ENCODE measurements around the gene SLC5A2. TPM values are rescaled to one million over a fixed set of nuclear protein-coding genes. Genes with fewer than 3 reads are reported as not detected.

Gene SLC5A2
- total RNA-seq, 1 donor from 2014 or later, result not detected

- DNase-seq (ENCODE audit: low read depth in 2 of 2), result peak; percentile 99
These were observed 23.0 kb upstream of the SLC5A2 start for GRCh38 chr16:31459687-31460581.

- DNase-seq (ENCODE audit: low read depth in 2 of 2), result peak; percentile 75 to 78
These were observed 22.3 kb upstream of the SLC5A2 start for GRCh38 chr16:31460582-31461002.

DNA sequence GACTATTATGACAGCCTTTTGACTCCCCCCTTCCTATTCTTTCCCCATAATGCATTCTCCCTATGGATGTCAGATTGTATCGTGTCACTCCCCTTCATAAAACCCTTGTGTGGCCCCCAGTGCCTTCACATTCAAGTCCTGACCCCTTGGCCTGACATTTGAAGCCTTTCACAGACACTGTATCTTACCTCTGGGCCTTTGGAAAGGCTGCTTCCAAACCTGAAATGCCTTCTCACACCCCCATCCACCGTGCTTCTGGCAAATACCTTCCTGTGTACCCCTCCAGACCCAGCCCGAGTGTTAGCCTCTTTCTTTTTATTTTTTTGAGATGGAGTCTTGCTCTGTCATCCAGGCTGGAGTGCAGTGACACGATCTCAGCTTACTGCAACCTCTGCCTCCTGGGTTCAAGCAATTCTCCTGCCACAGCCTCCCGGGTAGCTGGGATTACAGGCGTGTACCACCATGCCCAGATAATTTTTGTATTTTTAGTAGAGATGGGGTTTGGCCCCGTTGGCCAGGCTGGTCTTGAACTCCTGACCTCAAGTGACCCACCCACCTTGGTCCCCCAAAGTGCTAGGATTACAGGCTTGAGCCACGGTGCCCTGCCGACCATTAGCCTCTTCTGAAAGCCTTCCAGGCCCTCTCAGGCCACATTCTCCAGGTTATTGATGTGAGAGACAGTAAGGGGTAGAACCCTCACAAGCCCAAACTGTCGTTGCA is 21.6 kb upstream of the SLC5A2 start:
- DNase-seq (ENCODE audit: low read depth in 2 of 2), result no peak

DNA sequence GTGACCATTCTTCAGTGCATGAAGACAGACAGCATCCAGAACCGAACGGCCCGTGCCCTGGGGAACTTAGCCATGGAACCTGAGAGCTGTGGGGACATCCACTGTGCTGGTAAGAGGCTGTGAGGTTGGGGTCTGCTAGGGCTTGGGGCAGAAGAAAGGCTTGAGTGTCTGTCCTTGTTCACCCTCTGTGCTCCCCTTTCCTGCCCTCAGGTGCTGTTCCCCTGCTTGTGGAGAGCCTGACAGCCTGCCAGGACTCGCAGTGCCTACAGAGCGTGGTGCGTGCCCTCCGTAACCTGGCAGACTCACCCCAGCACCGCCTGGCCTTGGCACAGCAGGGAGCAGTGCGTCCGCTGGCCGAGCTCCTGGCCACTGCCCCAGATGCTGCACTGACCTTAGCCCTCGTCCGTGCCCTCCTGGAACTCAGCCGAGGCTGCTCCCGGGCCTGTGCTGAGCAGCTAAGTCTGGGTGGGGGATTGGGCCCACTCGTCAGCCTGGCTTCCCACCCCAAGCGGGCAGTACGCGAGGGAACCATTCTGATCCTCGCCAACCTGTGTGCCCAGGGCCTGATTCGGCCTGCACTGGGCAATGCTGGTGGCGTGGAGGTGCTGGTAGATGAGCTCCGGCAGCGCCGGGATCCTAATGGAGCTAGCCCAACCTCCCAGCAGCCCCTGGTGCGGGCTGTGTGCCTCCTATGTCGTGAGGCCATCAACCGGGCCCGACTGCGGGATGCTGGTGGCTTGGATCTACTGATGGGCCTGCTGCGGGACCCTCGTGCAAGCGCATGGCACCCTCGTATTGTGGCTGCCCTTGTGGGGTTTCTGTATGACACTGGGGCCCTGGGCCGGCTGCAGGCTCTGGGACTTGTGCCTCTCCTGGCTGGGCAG is 20.8 kb upstream of the SLC5A2 start:
- DNase-seq (ENCODE audit: low read depth in 2 of 2), result no peak

- DNase-seq (ENCODE audit: low read depth in 2 of 2), result no peak
These were observed 18.6 kb upstream of the SLC5A2 start for GRCh38 chr16:31464348-31464769.

DNA sequence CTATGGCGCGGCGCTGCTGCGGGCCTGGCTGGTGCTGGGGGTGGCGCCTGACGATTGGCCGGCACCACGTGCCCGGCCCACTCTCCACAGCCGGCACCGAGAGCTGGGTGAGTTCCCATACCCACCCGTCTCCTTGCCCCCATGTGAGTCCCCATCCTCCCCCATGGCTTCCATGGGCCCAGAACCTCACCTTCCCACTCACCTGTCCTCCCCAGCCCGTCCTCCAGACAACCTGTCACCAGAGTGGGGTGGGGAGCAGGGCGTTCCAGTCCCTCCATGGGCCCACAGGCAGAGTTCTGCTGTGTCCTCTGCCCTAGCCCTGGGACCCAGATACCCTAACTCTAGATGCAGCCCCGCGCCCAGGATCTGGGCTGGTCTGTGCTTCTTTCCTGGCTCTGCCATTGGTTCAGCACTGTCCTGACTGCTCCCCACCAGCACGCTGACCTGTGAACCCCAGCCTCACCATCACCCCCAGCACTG is 18.1 kb upstream of the SLC5A2 start:
- no peak for DNase-seq (ENCODE audit: low read depth in 2 of 2)

DNA sequence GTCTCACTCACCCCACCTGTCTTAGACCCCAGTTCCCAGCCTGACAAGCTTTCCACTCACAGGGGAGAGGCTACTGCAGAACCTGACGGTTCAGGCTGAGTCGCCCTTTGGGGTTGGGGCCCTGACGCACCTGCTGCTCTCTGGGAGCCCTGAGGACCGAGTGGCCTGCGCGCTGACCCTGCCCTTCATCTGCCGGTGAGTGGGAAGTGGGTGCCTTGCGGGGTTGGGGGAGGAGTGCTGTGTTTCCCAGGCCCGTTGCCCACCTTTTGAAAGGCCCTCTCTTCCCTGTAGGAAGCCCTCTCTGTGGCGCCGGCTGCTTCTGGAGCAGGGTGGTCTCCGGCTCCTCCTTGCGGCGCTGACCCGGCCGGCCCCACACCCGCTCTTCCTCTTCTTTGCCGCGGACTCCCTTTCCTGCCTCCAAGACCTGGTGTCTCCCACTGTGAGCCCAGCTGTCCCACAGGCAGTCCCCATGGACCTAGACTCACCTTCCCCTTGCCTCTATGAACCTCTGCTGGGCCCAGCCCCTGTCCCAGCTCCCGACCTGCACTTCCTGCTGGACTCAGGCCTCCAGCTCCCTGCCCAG is 17.0 kb upstream of the SLC5A2 start:
- DNase-seq (ENCODE audit: low read depth in 2 of 2), result no peak

- DNase-seq (ENCODE audit: low read depth in 2 of 2), result no peak
These were observed 16.5 kb upstream of the SLC5A2 start for GRCh38 chr16:31466381-31466841.

- DNase-seq (ENCODE audit: low read depth in 2 of 2), result peak in 1 of 2 donors; percentile 59
These were observed 15.7 kb upstream of the SLC5A2 start for GRCh38 chr16:31467151-31467773.

GRCh38 chr16:31467858-31468257 is 15.1 kb upstream of the SLC5A2 start:
- no peak for DNase-seq (ENCODE audit: low read depth in 2 of 2)

- no peak for DNase-seq (ENCODE audit: low read depth in 2 of 2)
These were observed 12.3 kb upstream of the SLC5A2 start for GRCh38 chr16:31470615-31471014.

GRCh38 chr16:31471241-31471874 is 11.6 kb upstream of the SLC5A2 start:
- peak in 1 of 2 donors; percentile 23 for DNase-seq (ENCODE audit: low read depth in 2 of 2)

DNA sequence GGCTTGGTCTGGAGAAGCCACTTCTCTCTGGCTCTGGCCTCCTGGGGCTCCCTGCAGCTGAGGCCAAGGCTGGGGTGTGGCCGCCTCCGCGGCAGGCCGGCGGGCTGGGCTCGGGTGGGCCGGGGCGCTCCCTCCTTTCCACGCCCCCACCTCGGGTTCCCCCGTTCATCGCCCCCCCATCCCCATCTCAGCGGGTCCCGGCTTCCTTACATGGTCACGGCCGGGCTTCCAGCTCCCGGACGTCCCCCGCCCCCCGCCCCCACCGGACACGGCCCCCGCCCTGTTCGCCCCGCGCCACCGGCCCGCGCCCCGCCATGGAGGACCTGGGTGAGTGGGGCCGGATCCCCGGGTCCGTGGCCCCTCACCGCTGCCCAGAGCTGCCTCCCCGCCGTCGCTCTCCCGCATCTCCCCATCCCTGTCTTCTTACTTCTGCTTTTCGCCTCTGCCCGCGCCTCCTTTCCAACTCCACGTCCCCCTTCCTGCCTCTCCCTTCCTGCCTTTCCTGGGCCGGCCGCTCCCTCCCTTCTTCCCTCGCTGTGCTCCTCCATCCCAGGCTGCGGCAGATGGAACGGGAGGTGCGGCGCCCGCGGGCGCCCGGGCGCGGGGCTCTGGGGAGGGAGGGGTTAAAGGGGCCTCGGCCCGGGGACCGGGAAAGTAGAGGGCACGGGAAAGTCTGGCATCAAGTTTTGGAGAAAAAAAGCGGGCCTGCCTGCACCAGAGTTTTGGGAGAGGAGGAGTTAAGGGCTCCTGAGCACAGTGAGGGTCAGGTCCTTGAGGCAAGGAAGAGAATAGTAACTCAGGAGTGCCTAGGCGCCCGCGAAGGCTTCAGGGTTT is 10.8 kb upstream of the SLC5A2 start, which contains the start of gene TGFB1I1:
Gene TGFB1I1, plus strand, starts transcription at position 278 of the 834 bp plus-strand sequence. Its CDS starts 37 bp downstream, at position 315.
- DNase-seq (ENCODE audit: low read depth in 2 of 2), result peak; percentile 67 to 80

- peak; percentile 95 to 96 for DNase-seq (ENCODE audit: low read depth in 2 of 2)
These were observed 10.2 kb upstream of the SLC5A2 start for GRCh38 chr16:31472709-31473203.

GRCh38 chr16:31473264-31473984 is 9.5 kb upstream of the SLC5A2 start:
- DNase-seq (ENCODE audit: low read depth in 2 of 2), result no peak

GRCh38 chr16:31474173-31474714 is 8.7 kb upstream of the SLC5A2 start:
- peak in 1 of 2 donors; percentile 24 for DNase-seq (ENCODE audit: low read depth in 2 of 2)
